Smooth muscle cell (in vitro differentiated cells): ENCODE results near the gene FTH1. TPM values are rescaled to one million over a fixed set of nuclear protein-coding genes. Genes with fewer than 3 reads are reported as not detected.

ENCODE experiments used
- DNase-seq: peaks from one replicate; lab custom pipeline; 2025; ENCODE audit not compliant: unreplicated experiment; lab: John Stamatoyannopoulos, UW
- H2AFZ ChIP-seq: fragments of 200-600 bp; sonication (generic); 2 replicates; pipeline ENCODE4 v1.6.0; 2016; ENCODE audit warnings: antibody characterized with exemption, low read depth, mild to moderate bottlenecking
- H3F3A ChIP-seq: fragments of 200-600 bp; sonication (generic); 2 replicates; pipeline ENCODE4 v1.6.0; 2017; ENCODE audit warnings: antibody characterized with exemption, low read depth
- H3K27ac ChIP-seq: fragments of 200-600 bp; sonication (generic); 2 replicates; pipeline ENCODE4 v1.5.1; 2016; ENCODE audit warnings: low read depth, mild to moderate bottlenecking
- H3K27me3 ChIP-seq: fragments of 200-600 bp; sonication (generic); 2 replicates; pipeline ENCODE4 v1.6.1; 2016; ENCODE audit warnings: low read depth, mild to moderate bottlenecking
- H3K36me3 ChIP-seq: fragments of 200-600 bp; sonication (generic); 2 replicates; pipeline ENCODE4 v1.5.1; 2016; ENCODE audit warnings: low read depth
- H3K4me1 ChIP-seq: fragments of 200-600 bp; sonication (generic); 2 replicates; pipeline ENCODE4 v1.5.1; 2016; ENCODE audit warnings: low read depth
- H3K4me2 ChIP-seq: fragments of 200-600 bp; sonication (generic); 2 replicates; pipeline ENCODE4 v1.6.0; 2016; ENCODE audit warnings: mild to moderate bottlenecking
- H3K4me3 ChIP-seq: fragments of 200-600 bp; sonication (generic); 2 replicates; pipeline ENCODE4 v1.5.1; 2016; ENCODE audit warnings: mild to moderate bottlenecking
- H3K79me2 ChIP-seq: fragments of 200-600 bp; sonication (generic); 2 replicates; pipeline ENCODE4 v1.6.0; 2016; ENCODE audit warnings: low read depth, mild to moderate bottlenecking
- H3K9ac ChIP-seq: fragments of 200-600 bp; sonication (generic); 2 replicates; pipeline ENCODE4 v1.6.0; 2016; ENCODE audit warnings: low read depth
- H3K9me3 ChIP-seq: fragments of 200-600 bp; sonication (generic); replicated peaks from 2 replicates; pipeline ENCODE4 v1.5.1; 2016; ENCODE audit warnings: low read depth
- H4K20me1 ChIP-seq: fragments of 200-600 bp; sonication (generic); 2 replicates; pipeline ENCODE4 v1.6.0; 2016; ENCODE audit warnings: low read depth
- WGBS: methylation state at CpG from one replicate; pipeline ENCODE4 v1.1.7; 2016; ENCODE audit warnings: low lambda C conversion rate; 5-methylcytosine and 5-hydroxymethylcytosine counted together
- polyA plus RNA-seq: library from polyadenylated mRNA; unstranded; fragments of >200 nt; fragmentation: Nextera tagmentation; extraction: Ambion mirVana; gene quantifications from 2 replicates; pipeline ENCODE4 v1.2.1, GENCODE V29; 2016
- total RNA-seq: library from RNA; depleted of rRNA; stranded (reverse); fragments of >200 nt; gene quantifications from 2 replicates; pipeline ENCODE4 v1.2.3, GENCODE V29; 2014
- TF ChIP-seq, protein P1 (sequence below): fragments of 200-600 bp; sonication (generic); IDR thresholded peaks from 2 replicates; pipeline ENCODE4 v1.5.1; 2017; ENCODE audit warnings: borderline replicate concordance, mild to moderate bottlenecking, antibody characterized with exemption; ENCODE audit not compliant: insufficient read depth, poor library complexity, severe bottlenecking

FTH1 gene
- total and polyA plus RNA-seq, 2 experiments from 2014 or later = 1,173 to 6,048 TPM

DNA sequence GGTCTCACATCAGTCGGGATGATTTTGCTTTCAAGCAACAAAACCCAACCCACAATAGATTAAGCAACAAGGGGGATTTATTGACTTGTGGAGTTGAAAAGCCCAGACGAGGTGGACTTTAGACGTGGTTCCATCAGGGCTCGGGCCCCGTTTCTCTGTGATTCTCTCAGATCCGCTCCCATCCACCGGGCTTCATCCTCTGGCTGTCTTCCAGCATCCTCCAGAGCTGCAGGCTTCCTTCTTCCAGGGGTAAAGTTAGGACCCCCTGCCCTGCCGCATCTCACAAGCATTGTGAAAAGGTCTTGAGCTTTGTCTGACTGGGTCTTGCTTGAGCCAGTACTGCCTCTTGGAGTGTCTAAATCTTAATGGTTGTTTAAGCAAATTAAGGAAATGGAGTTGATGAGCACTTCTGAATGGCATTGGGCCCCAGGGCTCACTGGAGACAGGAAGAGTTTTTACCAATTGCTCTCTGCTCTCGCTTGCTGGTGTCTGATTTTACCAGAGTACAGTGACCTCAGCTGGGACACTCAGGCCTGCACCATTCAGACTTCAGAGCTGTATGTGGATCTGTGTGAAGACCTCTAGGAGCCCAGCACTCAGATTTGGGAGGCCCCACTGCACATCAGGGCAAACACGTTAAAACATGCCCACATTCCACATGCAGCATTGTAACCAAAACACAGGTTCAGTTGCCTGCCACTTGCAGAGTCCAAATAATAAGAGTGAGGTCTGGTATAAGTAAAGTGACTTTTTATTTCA is 13.5 kb upstream of the FTH1 start:
- Histone ChIP-seq H2AFZ (no peak overlapping the region), H3K9me3 (no peaks in the 10 kb centered on the region), H3K27ac (peak overlapping the region; percentile 60), H4K20me1 (no peaks in the 10 kb centered on the region), H3F3A (no peaks in the 10 kb centered on the region), H3K36me3 (no peaks in the 10 kb centered on the region), H3K4me3 (no peak overlapping the region), H3K4me2 (no peak overlapping the region), H3K9ac (no peak overlapping the region), H3K27me3 (no peaks in the 10 kb centered on the region), H3K79me2 (no peaks in the 10 kb centered on the region), H3K4me1 (no peaks in the 10 kb centered on the region)
- TF ChIP-seq, protein P1, sequence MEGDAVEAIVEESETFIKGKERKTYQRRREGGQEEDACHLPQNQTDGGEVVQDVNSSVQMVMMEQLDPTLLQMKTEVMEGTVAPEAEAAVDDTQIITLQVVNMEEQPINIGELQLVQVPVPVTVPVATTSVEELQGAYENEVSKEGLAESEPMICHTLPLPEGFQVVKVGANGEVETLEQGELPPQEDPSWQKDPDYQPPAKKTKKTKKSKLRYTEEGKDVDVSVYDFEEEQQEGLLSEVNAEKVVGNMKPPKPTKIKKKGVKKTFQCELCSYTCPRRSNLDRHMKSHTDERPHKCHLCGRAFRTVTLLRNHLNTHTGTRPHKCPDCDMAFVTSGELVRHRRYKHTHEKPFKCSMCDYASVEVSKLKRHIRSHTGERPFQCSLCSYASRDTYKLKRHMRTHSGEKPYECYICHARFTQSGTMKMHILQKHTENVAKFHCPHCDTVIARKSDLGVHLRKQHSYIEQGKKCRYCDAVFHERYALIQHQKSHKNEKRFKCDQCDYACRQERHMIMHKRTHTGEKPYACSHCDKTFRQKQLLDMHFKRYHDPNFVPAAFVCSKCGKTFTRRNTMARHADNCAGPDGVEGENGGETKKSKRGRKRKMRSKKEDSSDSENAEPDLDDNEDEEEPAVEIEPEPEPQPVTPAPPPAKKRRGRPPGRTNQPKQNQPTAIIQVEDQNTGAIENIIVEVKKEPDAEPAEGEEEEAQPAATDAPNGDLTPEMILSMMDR = no peak
- 84% methylated on average over 10 of the region's 10 CpGs for WGBS
- no peak for DNase-seq

DNA sequence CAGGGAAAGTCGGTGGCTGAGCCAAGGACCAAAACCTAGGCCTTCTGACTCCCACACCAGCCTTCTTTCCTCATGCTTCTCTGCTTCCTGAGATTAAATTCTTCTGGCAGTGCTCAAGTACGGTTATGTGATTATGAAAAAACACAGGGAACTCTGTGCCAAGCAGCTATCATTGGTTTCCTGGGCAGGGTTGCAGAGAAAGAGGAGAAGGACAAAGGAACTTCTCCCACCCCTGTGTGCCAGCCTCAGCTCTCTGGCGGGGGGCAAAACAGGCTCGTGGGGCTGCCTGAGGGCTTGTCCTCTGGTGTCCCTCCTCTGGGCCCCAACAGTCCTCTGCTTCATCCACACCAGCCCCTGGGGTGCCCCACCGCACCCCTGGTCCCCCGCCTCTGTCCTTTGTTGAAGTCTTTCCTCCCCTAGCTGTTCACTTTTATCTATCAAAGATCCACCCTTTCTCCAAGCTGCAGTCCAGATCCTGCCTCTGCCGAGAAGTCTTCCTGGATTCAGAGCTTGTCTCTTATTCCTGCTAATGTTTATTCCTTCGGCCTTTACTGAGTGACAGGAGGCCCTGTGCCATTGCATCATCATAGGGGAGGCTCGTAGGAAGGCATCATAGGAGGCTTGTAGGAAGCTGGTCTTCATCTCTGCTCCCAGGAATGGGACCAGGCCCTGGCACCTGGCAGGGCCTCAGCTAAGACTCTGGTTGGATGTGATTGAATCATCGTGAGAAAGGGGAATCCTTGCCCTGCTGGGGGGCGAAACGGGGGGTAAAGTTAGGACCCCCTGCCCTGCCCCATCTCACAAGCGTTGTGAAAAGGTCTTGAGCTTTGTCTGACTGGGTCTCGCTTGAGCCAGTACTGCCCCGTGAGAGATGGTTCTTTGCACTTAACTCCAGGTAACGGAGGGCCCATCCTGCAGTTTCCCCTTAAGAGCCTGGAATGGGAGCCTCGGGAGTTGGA is 11.5 kb upstream of the FTH1 start:
- 78% methylated on average over 17 of the region's 17 CpGs for WGBS
- Histone ChIP-seq H3K27ac (peak overlapping the region; percentile 36), H3K4me2 (peak overlapping the region; percentile 39), H3K4me3 (no peak overlapping the region), H2AFZ (peak overlapping the region; percentile 24), H3K36me3 (no peaks in the 10 kb centered on the region), H3F3A (no peaks in the 10 kb centered on the region), H3K9me3 (no peaks in the 10 kb centered on the region), H3K9ac (no peak overlapping the region), H3K79me2 (no peaks in the 10 kb centered on the region), H4K20me1 (no peaks in the 10 kb centered on the region), H3K4me1 (peaks cover 1% of the 10 kb centered on the region), H3K27me3 (no peaks in the 10 kb centered on the region)
- no peak for DNase-seq
- TF ChIP-seq, protein P1 = no peak

DNA sequence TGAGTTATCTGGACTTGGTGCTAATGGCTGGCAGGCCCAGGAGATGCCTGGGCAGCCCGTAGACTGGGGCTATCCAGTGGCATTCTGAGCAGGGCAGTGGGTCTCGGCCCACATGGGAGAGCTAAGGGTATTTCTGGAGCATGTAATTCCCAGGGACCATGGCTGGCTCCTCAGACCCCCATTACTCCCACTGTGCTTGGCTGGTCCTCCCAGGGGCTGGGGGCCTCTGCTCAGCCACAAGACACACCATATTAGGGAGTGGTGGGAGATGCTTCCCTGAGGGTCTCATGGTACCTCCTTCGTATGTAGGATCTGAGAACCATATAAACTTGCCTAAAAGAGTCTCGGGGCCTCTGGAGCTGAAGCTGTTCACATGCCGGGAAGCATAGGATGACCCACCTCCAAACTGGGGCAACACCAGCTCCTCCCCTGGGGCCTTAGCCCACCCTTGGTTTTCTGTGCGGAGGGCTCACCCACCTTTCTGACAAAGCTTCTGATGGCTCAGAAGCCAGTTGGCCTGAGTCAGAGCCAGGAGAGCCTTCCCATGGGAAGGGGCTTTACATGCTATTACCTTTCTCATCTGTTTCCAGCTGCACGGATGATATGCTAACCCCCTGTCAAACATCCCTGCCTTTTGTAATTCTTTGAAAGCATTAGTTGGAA is 9.5 kb upstream of the FTH1 start:
- H3K9ac ChIP-seq = no peak overlapping the region
- H3K27ac ChIP-seq = no peak overlapping the region
- TF ChIP-seq, protein P1 = no peak
- peaks cover 20% of the 10 kb centered on the region for H3K4me1 ChIP-seq
- no peaks in the 10 kb centered on the region for H4K20me1 ChIP-seq
- H3K4me2 ChIP-seq = no peak overlapping the region
- no peaks in the 10 kb centered on the region for H3K9me3 ChIP-seq
- H2AFZ ChIP-seq = no peak overlapping the region
- peaks cover 4% of the 10 kb centered on the region for H3F3A ChIP-seq
- WGBS = 79% methylated on average over 7 of the region's 7 CpGs
- no peaks in the 10 kb centered on the region for H3K79me2 ChIP-seq
- no peak for DNase-seq
- H3K27me3 ChIP-seq = no peaks in the 10 kb centered on the region
- no peak overlapping the region for H3K4me3 ChIP-seq
- H3K36me3 ChIP-seq = no peaks in the 10 kb centered on the region
